GM12873 (cell line): ENCODE measurements around the gene ZMPSTE24.

ENCODE experiments used
- TF ChIP-seq, protein P1 (sequence below): IDR thresholded peaks from 2 replicates; pipeline ENCODE4 v1.5.1; 2012; ENCODE audit warnings: low read depth, mild to moderate bottlenecking, moderate library complexity, low read length, control low read depth; ENCODE audit not compliant: insufficient read depth; ENCODE audit errors: missing control alignments

Gene ZMPSTE24

DNA sequence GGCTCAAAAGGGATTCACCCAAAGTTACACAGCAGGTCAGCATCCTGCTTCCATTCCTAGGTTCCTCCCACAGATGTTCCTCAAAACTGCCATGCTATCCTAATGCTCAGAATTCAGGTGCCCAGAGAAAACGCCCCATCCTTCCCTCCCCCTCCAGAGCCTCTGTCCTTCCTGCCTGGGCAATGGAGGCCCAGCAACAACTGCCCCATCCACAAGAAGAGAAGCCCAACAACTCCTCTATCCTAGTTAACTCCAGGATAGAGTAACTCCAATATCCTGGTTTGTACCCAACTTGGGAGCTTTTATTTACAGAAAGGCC is 42.2 kb downstream of the ZMPSTE24 start:
- TF ChIP-seq, protein P1, sequence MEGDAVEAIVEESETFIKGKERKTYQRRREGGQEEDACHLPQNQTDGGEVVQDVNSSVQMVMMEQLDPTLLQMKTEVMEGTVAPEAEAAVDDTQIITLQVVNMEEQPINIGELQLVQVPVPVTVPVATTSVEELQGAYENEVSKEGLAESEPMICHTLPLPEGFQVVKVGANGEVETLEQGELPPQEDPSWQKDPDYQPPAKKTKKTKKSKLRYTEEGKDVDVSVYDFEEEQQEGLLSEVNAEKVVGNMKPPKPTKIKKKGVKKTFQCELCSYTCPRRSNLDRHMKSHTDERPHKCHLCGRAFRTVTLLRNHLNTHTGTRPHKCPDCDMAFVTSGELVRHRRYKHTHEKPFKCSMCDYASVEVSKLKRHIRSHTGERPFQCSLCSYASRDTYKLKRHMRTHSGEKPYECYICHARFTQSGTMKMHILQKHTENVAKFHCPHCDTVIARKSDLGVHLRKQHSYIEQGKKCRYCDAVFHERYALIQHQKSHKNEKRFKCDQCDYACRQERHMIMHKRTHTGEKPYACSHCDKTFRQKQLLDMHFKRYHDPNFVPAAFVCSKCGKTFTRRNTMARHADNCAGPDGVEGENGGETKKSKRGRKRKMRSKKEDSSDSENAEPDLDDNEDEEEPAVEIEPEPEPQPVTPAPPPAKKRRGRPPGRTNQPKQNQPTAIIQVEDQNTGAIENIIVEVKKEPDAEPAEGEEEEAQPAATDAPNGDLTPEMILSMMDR: no peak

DNA sequence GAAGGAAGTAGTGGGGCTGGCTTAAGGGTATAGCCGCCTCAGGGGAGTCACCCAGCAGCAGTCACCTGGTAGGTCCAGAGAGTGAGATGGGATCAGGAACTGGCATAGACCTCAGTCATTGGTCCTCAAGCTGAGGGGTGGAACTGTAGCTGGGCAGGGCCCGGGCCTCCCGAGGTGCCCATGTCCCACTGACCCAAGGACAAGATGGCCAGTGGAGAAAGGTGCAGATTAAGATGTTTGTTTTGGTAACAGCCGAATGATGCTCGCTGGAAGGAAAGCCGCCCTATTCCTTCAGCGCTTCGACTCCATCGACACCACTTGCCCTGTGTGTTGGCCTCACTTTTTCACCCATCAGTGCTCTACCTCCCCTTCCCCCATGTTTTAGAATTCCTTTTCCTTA is 42.6 kb downstream of the ZMPSTE24 start:
- TF ChIP-seq, protein P1: no peak

DNA sequence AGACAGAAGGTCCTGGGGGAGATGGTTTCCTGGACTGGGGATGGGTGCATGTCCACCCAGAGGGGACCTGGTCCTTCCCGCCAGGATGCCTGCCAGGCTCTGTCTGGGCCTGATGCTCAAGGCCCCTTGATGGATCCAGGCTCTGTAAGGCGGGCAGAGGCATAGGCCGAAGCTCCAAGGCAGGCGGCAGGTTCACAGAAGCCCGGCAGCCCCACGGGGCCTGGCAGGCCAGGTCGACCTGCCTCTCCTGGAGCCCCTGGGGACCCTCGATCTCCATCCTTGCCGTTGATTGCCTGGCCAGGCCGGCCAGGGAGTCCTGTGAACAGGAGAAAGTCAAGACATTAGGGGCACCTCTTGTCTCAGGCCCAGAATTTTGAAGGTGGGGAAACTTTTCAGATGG is 43.0 kb downstream of the ZMPSTE24 start:
- TF ChIP-seq, protein P1: no peak

DNA sequence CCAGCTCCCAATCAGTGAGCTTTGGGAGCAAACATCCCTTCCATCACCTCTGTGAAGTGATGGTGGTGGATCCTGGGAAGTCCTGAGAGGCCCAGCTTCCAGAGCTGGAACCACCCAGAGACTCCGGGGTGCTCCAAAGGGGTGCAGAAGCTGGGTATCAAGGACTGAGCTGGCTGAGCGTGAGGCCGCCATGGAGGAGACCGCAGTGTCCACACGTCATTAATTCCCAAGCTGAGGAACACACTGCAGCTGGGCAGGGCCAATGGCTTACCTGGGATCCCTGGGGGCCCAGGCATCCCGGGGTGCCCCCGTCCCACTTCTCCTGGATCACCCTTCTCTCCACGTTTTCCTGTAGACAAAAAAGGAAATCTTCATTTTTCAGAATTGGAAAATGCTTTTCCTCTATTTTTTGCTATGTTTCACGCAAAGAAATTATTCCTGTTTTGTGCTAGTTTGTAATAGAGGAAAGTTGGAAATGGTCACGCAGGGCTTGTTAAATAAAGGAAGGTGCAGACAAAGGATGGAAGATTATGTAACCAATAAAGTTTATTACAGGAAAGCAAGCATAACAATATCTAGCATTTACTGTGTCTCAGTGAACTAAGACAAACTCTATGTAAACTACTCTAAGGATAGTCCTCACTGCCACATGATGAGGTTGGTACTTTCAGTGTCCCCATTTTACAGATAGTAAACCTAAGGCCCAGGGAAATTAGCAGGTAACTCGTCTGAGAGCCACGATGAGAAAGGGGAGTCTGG is 43.7 kb downstream of the ZMPSTE24 start:
- TF ChIP-seq, protein P1: no peak

DNA sequence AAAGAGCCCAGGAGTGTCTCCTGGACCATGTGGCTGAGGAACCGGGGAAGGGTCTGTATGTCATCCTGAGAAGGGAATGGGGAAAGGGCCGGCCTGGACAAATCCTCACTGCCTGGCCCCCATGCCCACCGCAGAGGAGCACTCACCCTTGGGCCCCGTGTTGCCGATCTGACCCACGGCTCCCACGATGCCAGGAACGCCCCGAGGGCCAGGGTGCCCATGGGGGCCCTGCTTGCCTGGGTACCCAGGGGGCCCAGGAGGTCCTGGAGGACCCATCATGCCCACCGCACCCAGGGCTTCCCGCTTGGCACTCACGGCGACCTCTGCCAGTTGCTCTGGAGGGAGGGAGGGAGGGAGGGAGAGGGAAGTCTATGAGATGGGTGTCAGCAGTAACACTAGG is 44.4 kb downstream of the ZMPSTE24 start:
- TF ChIP-seq, protein P1: no peak

DNA sequence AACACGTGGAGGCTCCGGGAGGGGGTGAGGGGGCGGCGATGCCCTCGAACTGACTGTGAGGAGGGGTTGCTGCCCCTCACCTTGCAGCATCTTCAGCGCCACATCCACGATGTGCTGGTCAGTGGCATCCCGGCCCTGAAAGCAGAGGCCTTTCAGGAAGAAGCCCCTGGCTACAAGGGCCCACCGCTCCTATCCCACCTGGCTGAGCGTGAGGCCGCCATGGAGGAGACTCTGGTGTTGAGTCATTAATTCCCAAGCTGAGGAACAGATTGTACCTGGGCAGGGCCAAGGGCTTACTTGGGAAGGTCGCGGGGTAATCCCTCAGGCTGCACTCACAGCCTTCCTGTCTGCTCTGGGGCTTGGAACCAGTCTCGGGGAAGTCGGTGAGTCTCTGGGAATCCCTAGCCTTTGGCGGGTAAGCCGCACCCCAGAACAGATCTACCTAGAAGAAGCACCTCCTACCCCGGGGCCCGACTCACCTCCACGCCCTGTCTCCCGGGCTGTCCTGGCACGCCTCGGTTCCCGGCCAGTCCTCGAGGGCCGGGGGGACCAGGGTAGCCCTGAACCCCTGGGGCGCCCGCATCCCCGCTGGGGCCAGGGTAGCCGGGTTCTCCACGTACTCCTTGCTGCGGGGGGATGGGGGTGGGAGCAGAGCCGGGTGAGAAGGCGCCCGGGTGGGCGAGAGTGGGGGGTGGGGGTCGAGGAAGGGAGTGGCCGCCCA is 45.2 kb downstream of the ZMPSTE24 start:
- TF ChIP-seq, protein P1: no peak

DNA sequence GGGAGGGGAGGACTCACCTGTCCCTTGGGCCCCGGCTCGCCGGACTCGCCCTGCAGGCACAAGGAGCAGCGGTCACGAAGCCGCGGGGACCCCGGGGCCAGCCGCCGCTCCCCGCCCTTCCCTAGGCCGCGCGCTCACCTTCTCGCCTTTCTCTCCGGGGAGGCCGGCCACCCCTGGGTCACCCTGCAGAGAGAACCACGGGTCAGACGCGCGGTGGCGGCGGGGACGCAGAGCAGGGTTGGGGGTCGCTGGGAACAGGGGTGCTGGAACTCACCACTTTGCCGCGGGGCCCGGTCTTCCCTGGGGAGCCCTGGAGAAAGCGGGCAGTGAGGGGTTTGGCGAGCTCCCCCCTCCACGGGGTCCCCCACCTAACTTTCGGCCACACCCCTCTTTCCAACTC is 45.8 kb downstream of the ZMPSTE24 start:
- TF ChIP-seq, protein P1: no peak
